Putamen (tissue), 1 donor: Measurements from ENCODE around the gene PRMT7.

ENCODE experiments used
- DNase-seq: peaks from one replicate; pipeline ENCODE4 v3.0.0-alpha.2; 2016; ENCODE audit warnings: low spot score

Gene PRMT7

DNA sequence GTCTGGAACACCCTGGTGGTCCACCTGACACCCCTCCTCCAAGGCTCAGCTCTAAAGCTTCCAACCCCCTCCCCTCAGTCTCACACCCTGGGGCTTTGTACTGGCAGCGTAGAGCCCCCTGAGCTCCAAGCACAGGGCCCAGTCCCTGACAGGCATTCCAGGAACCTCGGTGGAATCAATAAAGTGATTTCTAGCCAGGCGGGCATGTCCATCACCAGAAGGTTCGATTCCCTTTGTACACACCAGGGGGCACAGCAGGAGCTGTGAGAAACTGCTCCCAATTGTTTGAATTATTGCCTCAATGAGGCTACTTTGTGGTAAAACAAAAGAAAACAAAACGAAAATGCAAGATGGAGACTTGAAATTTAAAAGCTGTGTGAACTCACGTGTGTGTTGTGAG lies 85.7 kb downstream of the PRMT7 start:
- DNase-seq = no peak

DNA sequence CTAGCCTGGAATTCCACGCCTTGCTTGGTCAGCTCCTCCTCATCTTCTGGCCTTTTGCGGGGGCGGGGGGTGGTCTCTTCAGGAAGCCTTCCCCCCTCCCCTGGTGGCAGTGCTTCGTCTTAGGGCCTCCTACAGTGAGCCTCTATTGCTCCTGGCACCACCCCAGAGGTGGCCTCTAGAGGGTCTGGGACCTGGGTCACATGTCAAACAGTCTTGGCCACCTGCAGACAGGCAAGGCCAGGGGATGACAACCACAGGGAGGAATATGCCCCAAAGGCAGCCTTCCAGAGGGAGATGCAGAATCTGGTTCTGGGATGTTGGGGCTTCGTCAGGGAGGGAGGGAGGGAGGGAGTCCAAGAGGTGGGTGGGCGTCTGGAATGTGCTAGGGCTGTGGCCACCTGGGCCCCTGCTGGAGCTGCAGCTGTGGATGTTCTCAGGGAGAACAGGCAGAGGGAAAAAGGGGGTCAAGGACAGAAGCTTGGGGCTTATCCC lies 86.9 kb downstream of the PRMT7 start:
- DNase-seq = no peak

DNA sequence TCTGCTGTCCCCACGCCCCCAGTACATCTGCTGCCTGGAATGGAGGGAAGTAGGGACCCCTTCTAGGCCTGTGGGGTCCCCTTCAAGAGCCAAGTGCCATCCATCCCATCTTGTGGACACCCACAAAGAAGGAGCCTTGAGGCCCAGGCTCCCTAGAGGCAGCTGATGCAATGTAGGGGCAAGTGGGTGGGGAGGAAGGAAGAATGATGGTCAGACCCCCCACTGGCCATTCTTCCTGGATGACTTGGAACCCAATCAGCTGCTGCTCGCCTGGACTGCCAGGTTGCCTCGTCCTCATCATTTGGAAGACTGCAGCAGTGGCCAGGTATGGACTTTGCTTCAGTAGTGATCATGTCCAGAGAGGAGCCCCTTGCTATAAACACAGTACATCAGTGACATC lies 88.6 kb downstream of the PRMT7 start:
- DNase-seq = no peak

DNA sequence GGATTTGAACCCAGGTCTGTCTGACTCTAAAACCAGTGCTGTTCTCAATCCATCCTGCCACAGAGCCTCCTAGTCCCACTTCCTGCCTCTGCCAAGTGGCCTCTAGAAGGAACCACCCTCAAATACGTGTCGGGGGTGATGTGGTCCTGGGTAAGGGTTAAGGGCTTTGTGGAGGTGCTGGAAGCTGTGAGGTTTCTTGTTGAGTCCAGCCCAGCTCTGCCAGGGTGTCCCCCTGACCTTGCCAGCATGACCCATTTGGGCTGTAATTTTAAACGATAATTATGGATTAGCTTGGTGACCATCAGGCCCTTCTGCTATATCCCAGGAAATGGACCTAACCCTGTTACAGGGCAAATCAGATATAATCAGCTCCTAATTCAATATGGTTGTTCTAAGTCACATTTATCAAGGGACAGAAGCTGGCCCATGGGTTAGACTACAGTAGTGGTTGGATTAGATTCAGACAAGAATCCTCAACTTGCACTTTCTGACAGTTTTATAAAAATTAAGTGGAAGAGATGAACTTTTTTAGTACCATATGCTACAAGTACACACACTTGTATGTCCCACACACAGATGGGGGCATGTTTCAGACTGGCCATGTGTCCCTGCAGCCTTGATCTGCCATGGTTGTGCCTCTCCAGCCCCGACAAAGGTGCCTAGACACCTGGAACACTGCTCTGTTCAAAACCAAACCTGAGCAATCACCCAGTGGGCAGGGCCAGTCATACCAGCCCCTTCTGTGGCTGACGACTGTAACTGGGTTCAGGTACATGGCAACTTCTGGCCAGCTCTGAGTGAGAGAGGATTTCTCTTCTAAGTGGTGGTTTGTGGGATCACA lies 89.5 kb downstream of the PRMT7 start:
- no peak for DNase-seq

- no peak for DNase-seq
Observed at GRCh38 chr16:68400924-68401460, 90.2 kb downstream of the PRMT7 start.

DNA sequence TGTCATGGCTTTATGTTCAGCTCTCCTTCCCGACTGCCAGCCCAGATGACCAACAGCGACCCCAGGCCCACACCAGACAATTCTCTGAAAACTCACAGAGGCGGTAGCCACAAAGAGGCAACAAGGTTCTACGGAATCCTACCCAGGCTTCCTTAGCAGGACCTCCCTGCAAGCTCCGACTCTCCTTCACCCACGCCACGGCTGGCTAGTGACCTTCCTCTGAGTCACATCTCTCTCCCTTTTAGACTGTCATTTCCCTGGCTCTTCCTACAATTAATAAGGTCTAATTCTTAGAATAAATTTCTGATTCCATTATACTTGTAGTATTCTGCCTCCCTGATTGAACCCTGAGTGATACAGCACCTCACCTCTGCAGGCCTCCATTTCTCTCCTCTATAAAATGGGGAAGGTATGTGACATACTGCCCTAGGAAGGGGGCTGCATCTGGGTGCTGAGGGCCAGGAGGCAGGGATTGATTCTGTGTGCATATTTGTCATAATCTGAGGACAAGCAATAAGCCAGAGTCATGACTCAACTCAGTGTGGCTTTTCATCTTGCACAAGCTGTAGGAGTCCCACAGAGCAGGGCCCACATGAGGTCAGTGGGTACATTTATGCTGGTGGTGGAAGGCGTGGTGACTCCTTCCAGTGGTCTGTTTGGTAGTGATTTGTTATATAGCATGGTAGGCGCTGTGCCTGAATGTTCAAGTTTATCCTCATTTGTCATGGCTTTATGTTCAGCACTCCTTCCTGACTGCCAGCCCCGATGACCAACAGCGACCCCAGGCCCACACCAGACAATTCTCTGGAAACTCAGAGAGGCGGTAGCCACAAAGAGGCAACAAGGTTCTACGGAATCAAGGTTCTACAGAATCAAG lies 91.3 kb downstream of the PRMT7 start:
- no peak for DNase-seq

DNA sequence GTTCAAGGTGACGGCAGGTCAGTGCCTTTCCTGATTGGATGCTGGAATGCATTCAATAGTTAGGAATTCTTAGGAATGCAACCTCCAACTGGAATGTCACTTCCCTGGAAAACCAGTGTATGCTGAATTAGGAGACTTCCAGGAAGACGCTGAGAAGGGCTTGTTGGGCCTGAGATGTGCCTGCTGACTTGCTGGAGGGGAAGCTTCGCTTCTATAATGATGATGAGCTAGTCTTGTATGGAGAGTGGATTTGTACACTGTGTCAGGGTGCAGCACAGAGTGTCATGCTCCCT lies 91.9 kb downstream of the PRMT7 start:
- no peak for DNase-seq

DNA sequence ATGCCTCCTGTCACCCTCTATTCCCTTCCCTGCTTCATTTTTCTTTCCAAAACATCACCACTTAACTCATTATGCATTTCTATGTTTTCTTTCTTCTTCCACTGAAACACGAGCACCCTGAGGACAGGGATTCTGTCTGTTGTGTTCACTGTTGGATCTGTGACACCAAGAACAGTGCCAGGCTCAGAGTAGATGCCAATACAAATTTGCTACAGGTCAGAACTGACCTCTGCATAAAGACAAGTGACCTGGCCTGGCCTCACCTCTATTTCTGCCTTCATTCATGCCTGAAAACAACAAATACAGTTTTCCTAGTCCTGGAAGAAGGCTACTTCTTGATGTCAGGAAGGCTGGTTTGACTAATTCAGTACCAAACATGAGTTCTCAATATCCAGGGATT lies 92.4 kb downstream of the PRMT7 start:
- DNase-seq = no peak

- no peak for DNase-seq
Observed at GRCh38 chr16:68403704-68404103, 92.9 kb downstream of the PRMT7 start.

GRCh38 chr16:68404736-68405345 lies 94.0 kb downstream of the PRMT7 start:
- no peak for DNase-seq

DNA sequence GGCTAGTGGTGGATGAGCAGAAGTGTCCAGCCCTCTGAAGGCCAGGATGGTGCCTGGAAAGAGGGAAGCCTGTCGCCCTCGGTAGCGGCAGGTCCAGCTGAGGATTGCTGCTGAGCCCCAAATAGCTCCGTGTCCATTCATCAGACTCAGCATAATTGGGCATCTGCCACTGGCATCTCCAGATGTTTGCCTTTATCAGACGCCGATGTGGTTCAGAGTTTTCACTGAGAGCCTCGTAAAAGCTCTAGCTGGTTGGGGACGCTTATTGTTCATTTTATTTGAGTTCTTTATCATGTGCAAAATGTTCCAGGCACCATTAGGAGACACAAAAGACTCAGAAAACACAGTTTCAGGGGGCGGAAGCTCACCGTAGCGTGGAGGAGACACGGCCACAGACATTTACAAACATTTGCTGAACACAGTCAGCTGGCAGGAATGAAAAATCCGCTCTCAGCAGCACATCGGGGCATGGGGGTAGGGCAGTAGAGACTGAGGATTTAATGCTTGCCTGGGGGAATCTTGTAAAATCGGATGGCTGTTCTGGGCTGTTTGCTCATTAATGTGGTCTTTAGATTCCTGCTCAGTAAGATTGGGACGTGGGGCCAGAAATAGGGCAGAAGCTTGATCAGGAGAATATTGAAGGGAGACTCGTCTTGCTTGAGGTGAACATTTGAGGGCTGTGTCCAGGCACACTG lies 95.8 kb downstream of the PRMT7 start:
- DNase-seq = no peak
